Measurements from ENCODE around the gene DOCK8. TPM values are rescaled to one million over a fixed set of nuclear protein-coding genes. Genes with fewer than 3 reads are reported as not detected.

DOCK8 gene
- total RNA-seq, 2 donors from 2014 or later, result 143 to 174 TPM

DNA sequence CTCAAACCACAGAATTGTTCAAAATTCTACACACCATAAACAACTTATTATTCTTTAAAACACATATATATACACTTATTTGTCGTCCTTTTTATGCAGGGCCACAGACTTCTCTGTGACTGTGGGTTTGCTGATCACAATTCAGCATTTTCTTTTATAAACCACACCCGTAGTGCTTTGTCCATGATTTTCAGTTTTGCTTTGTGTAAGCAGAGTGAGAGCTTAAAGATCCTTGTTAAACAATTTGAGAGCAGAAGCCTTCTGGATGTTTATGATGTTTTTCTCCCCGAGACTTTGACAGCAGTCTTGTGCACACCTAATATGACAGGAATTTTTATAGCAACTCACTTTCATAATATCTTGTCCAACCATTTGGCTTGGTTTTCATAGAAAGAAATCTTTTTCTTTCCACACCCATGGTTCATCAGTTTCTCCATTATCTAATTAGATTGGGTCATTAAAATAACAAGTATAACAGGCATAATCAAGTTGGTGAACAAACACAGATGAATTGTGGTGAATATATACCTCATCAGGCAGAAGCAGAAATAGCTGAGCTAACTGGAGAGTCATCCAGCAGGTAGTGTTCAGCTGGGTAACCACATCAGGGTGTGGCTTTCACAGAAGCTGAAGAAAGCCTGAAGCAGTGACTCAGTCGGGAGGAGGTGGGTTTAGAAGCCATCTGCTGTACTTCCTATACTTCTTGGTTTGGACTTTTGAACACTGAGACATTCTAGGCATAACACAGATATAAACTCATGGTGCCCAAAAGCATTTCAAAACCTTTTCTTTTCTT lies 232.8 kb downstream of the DOCK8 start:
- ATAC-seq (peak; percentile 94 to 98), DNase-seq (ENCODE audit: low spot score) (peak; percentile 79)
- Mint-ChIP-seq H3K9me3 (no peaks in the 10 kb centered on the region), H3K4me1 (ENCODE audit: low read depth in 2 of 2) (peaks cover 23% of the 10 kb centered on the region in 2 donors), H3K27me3 (no peaks in the 10 kb centered on the region), H3K36me3 (peaks cover 19% of the 10 kb centered on the region), H3K27ac (peak overlapping the region; percentile 80 to 86), H3K4me3 (peak overlapping the region; percentile 74)

DNA sequence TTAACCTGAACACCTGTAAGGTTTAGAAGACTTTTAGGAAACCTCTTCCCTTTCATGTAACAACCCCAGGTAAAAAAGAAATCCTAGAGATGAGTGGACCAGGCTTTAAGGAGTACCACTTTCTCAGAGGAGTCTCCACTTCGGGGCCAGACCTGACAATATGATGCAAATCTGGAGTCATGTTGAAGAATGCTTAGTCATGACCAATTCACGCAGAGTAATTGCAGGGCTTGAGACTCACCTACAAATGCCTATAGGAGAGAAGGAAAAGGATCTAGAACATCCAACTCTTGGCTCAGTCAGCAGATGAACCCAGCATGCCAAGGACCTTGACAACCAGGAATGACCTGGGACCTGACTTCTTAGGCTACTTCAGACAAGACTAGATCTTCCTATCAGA lies 235.4 kb downstream of the DOCK8 start:
- Mint-ChIP-seq H3K36me3 (peaks cover 18% of the 10 kb centered on the region), H3K4me3 (no peak overlapping the region), H3K4me1 (ENCODE audit: low read depth in 2 of 2) (peaks cover 23% of the 10 kb centered on the region in 2 donors), H3K27ac (no peak overlapping the region), H3K27me3 (no peaks in the 10 kb centered on the region), H3K9me3 (no peaks in the 10 kb centered on the region)
- ATAC-seq (no peak), DNase-seq (ENCODE audit: low spot score) (no peak)

DNA sequence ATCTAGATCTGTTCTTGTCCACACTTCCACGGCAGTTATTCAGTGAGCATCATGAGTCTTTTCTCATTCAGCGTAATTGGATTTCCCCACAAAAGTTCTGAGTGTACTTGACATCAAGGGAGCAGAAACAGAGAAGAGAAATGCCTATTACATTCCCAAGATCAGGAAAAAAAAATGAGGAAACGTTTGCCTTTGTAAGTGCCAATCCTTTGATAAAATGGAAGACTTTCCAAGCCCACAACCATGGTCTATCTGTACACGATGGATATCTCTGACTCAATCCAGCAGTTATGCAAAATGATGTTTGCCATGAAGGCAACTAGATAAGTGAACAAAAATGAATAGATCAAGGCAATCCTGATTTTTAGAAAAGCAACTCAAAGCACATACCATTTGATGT lies 235.9 kb downstream of the DOCK8 start:
- H3K27ac Mint-ChIP-seq, result no peak overlapping the region
- peaks cover 20 to 23% of the 10 kb centered on the region in 2 donors for H3K4me1 Mint-ChIP-seq (ENCODE audit: low read depth in 2 of 2)
- H3K36me3 Mint-ChIP-seq, result peaks cover 16% of the 10 kb centered on the region
- no peak overlapping the region for H3K4me3 Mint-ChIP-seq
- ATAC-seq (no peak), DNase-seq (ENCODE audit: low spot score) (no peak)
- H3K27me3 Mint-ChIP-seq, result no peaks in the 10 kb centered on the region
- H3K9me3 Mint-ChIP-seq, result no peaks in the 10 kb centered on the region

DNA sequence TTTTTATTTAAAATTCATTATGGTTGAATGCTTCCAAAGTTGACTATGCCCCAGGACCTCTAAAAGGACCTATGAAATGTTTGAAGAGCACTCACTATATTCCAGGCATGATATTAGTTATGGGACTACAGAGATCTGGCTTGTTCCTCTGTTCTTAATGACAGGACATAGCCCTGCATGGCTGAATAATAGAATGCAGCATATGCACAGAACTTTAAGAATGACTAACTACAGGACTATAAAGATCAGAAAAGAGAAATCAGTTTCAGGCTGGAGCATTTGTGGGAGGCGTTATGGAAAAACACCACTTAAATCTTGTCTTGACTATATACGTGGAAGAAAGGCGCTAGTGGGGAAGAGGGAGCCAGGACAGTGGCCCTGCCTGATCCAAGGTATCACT lies 239.2 kb downstream of the DOCK8 start:
- Mint-ChIP-seq H3K4me1 (ENCODE audit: low read depth in 2 of 2) (peaks cover 0 to 1% of the 10 kb centered on the region in 2 donors), H3K9me3 (no peaks in the 10 kb centered on the region), H3K27me3 (no peaks in the 10 kb centered on the region), H3K4me3 (no peak overlapping the region), H3K27ac (peak overlapping the region in 1 of 2 donors; percentile 2), H3K36me3 (peaks cover 19% of the 10 kb centered on the region)
- no peak for DNase-seq (ENCODE audit: low spot score)
- no peak for ATAC-seq

DNA sequence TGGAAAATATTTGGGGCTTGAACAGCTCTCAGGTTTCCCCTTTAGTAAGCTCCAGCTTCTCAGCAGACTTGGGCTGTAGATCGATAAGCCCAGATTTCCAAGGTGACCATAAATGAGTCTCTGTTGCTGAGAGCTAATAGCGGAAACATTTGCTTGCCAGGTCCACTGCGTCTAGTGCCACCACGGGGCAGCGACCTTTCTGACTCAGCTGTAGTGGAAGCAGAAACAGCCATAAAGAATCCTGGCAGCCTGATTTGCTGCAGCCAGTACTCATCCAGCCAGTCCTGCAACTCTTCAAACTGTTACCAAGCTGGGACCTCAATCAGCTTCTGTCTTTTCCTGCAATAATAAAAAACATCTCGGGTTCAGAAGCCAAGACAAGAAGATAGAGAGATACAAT lies 241.7 kb downstream of the DOCK8 start:
- Mint-ChIP-seq H3K4me1 (ENCODE audit: low read depth in 2 of 2) (peaks cover 17 to 20% of the 10 kb centered on the region in 2 donors), H3K4me3 (no peak overlapping the region), H3K27ac (no peak overlapping the region), H3K36me3 (peaks cover 11% of the 10 kb centered on the region), H3K9me3 (no peaks in the 10 kb centered on the region), H3K27me3 (no peaks in the 10 kb centered on the region)
- DNase-seq (ENCODE audit: low spot score), result no peak
- no peak for ATAC-seq

DNA sequence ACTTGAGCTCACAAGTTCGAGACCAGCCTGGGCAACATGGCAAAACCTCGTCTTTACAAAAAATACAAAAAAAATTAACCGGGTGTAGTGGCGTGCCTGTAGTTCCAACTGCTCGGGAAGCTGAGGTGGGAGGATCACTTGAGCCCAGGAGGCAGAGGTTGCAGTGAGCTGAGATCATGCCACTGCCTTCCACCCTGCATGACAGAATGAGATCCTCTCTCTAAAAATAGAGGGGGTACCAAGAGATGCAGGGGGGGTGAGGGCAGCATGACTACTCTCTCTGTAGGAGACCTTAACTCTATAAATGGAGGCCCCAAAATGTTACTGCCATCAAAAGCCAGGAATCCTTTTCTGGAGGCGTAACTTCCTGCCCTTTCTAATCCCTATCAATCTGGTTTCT lies 243.9 kb downstream of the DOCK8 start:
- Mint-ChIP-seq H3K9me3 (no peaks in the 10 kb centered on the region), H3K27me3 (no peaks in the 10 kb centered on the region), H3K4me1 (ENCODE audit: low read depth in 2 of 2) (peaks cover 22 to 31% of the 10 kb centered on the region in 2 donors), H3K27ac (peak overlapping the region; percentile 47 to 59), H3K4me3 (no peak overlapping the region), H3K36me3 (peaks cover 21% of the 10 kb centered on the region)
- ATAC-seq (no peak), DNase-seq (ENCODE audit: low spot score) (no peak)

DNA sequence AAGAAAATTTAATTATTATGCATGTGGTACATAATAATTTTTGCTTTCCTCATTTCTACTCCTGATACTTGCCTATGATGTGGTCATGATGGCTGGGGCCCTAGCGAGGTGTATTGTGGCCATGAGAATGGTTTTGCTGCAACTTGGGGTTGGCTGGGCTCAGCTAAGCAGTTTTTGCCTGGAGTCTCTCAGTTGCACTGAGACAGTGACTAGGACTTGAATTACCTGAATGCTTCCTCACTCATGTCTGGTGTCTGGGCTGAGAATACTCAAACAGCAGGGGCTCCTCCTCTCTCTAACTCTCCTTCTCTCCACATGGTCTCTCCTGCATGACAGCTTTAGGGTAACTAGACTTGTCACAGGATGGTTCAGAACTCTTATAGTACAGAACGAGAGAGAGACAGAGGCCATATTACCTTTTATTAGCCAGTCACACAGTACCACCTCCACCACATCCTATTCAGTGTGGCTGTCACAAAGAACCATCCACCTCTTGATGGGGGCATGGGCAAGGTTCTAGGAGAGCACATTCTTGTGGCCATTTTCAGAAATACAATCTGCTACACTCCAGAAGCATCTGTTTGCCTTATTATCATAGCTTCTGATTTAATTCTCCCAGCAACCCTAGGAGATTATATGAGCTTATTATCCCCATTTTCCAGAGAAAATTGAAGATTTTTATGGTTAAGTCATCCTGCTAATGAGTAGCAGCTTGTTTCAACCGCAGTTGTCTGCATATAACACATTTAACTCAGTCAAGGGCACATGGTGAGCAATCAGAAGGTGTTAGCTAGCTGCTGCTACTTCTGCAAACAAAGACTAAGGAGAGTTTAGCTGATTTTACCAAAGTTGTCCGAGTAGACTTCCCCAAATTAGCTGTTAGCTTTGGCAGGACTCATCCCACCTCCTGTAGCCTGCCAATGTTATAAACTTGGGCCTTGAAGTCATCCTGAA lies 245.1 kb downstream of the DOCK8 start:
- ATAC-seq (peak; percentile 59 to 80), DNase-seq (ENCODE audit: low spot score) (no peak)
- peak overlapping the region; percentile 5 for H3K4me3 Mint-ChIP-seq
- H3K27me3 Mint-ChIP-seq, result no peaks in the 10 kb centered on the region
- peaks cover 22% of the 10 kb centered on the region for H3K36me3 Mint-ChIP-seq
- H3K9me3 Mint-ChIP-seq, result no peaks in the 10 kb centered on the region
- peak overlapping the region; percentile 63 to 82 for H3K27ac Mint-ChIP-seq
- H3K4me1 Mint-ChIP-seq (ENCODE audit: low read depth in 2 of 2), result peaks cover 24 to 31% of the 10 kb centered on the region in 2 donors

DNA sequence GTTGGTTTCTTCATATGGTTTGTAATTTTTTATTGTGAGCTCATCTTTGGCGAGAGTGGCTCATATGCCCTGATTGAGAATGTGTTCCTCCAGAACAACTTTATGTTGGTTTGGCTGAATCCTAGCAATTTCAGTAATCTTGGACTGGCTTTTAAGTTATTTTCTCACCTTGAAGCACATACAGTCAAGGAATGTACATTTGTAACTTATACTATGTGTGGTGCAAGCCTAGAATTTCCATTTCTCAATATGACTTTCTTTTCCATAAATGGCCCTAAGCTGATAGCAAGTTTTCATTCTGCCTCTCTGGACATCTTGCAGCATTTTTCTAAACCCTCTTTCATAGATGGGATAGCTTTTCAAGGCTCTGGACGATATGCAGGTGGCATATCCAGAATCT lies 247.5 kb downstream of the DOCK8 start:
- Mint-ChIP-seq H3K36me3 (peaks cover 27% of the 10 kb centered on the region), H3K4me1 (ENCODE audit: low read depth in 2 of 2) (peaks cover 24 to 31% of the 10 kb centered on the region in 2 donors), H3K9me3 (no peaks in the 10 kb centered on the region), H3K27me3 (no peaks in the 10 kb centered on the region), H3K27ac (peak overlapping the region; percentile 2 to 18), H3K4me3 (no peak overlapping the region)
- ATAC-seq (no peak), DNase-seq (ENCODE audit: low spot score) (no peak)

DNA sequence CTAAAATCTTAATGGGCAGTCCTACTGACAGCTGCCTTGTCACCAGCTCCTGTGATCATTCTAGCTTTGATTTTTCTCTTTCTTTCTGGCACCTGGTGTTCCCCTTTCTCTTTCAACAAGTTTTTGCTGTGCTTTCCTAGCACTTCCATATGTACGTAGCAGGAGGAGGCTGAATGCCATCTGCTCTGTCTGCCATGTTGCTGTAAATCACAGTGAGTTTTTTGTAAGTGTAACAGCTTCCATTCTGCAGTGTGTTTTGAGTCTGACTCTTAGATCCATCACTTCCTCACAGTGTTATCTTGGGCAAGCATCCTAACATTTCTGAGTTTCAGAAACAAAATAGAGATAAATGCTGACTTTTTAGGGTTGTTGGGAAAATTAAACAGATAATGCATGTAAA lies 247.9 kb downstream of the DOCK8 start:
- DNase-seq (ENCODE audit: low spot score), result no peak

DNA sequence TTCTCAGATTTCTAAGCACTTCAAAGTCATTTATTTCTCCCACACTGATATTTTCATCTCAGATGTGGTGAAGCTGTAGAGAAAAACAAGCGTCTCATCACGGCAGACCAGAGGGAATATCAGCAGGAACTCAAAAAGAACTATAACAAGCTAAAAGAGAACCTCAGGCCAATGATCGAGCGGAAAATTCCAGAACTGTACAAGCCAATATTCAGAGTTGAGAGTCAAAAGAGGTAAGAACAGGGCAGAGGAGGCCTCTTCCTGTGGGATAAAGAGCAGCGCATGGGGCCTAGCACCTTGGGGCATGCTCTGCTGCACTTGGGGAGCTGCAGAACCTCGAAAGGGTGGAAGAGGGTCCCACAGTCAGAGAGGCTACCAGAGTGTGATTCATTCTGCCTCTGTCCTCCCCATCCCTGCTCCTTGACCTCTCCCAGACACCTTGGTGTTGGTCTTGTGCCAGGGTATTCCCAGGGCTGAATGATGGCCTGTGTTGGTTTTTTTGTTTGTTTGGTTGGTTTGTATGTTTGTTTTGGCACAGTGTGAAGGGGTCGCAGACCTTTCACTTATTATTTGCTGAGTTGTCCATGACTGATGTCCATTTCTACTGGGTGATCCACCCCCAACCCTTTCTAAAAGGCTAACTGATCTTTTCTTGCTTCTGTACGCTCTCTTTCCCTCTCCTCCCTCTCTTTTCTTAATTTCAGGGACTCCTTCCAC lies 248.9 kb downstream of the DOCK8 start:
- Mint-ChIP-seq H3K27ac (peak overlapping the region in 1 of 2 donors; percentile 2), H3K9me3 (no peaks in the 10 kb centered on the region), H3K4me1 (ENCODE audit: low read depth in 2 of 2) (peaks cover 25 to 33% of the 10 kb centered on the region in 2 donors), H3K36me3 (peaks cover 21% of the 10 kb centered on the region), H3K27me3 (no peaks in the 10 kb centered on the region), H3K4me3 (no peak overlapping the region)
- no peak for DNase-seq (ENCODE audit: low spot score)
- no peak for ATAC-seq

More for the DNA sequence above, 247.9 kb downstream of the DOCK8 start:
- Mint-ChIP-seq H3K4me1 (ENCODE audit: low read depth in 2 of 2) (peaks cover 24 to 31% of the 10 kb centered on the region in 2 donors), H3K4me3 (no peak overlapping the region), H3K27me3 (no peaks in the 10 kb centered on the region), H3K27ac (peak overlapping the region; percentile 2 to 18), H3K9me3 (no peaks in the 10 kb centered on the region), H3K36me3 (peaks cover 27% of the 10 kb centered on the region)
- ATAC-seq, result no peak

DNA sequence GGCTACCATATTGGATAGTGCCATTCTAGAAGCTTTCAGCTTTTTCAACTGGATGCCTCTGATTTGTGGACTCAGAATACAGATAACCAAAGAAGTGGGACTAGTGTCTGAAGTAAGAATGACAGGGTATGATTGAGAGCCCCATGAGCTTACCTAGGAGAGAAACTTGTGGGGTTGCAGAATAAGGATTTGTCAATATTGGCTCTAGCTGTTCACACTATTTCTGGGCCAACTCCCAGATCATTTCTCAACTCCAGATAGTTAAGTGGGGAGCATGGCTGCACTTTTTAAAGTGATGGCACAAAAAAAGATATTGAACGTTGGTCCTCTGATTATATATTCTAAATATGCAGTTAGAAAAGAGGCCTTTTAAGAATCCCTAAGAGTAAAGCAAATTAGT lies 252.1 kb downstream of the DOCK8 start:
- no peak overlapping the region for H3K4me3 Mint-ChIP-seq
- no peak overlapping the region for H3K27ac Mint-ChIP-seq
- DNase-seq (ENCODE audit: low spot score), result no peak
- no peaks in the 10 kb centered on the region for H3K9me3 Mint-ChIP-seq
- H3K4me1 Mint-ChIP-seq (ENCODE audit: low read depth in 2 of 2), result peaks cover 30 to 38% of the 10 kb centered on the region in 2 donors
- no peaks in the 10 kb centered on the region for H3K27me3 Mint-ChIP-seq
- no peak for ATAC-seq
- peaks cover 21% of the 10 kb centered on the region for H3K36me3 Mint-ChIP-seq

DNA sequence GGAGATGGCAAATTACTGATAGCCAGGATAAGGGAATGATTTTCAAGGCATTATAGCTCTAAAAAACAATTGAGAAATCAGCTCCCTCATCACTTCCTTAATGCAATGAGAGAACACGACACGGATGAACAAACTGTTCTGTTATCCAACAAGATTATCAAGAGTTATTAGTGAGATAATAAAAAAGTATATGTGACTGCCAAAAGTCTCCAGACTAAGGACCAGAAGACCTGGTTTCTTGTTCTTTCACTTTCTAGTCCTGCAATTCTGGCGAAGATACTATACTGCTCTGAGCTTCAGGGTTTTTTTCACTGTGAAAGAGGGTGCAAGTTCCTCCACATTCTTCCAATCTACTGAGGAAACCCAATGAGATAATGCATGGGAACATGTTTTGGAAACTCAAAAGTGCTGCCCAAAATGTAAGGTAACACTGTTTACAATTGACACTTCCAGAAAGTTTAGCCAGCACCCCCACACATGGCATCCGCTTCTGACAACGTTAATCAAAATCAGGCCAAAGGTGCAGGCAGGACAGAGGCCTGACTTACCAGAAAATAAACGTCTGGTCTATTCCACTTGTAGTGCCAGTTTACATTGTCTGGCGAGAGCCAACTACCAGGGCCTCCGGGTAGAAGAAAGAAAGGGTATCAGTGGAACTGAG lies 254.2 kb downstream of the DOCK8 start:
- no peaks in the 10 kb centered on the region for H3K27me3 Mint-ChIP-seq
- H3K36me3 Mint-ChIP-seq, result peaks cover 9% of the 10 kb centered on the region
- no peaks in the 10 kb centered on the region for H3K9me3 Mint-ChIP-seq
- no peak for ATAC-seq
- no peak for DNase-seq (ENCODE audit: low spot score)
- H3K27ac Mint-ChIP-seq, result peak overlapping the region; percentile 67 to 90
- H3K4me3 Mint-ChIP-seq, result peak overlapping the region; percentile 87
- peaks cover 25 to 27% of the 10 kb centered on the region in 2 donors for H3K4me1 Mint-ChIP-seq (ENCODE audit: low read depth in 2 of 2)
